Transverse colon (tissue), 4 donors: ENCODE results near the gene UBAC2. TPM values are rescaled to one million over a fixed set of nuclear protein-coding genes. Genes with fewer than 3 reads are reported as not detected.

Experiments used
- DNase-seq: peaks from one replicate; pipeline ENCODE4 v3.0.0-alpha.2; 2019
- H3K27ac ChIP-seq, 4 donors: fragments of 200-600 bp; sonication (generic); 2 replicates each; pipeline ENCODE4 v1.5.1; 2016 to 2018; ENCODE audit warnings: inconsistent platforms in 4 of 4
- H3K27me3 ChIP-seq: fragments of 200-600 bp; sonication (generic); 2 replicates; pipeline ENCODE4 v1.5.1; 2017; ENCODE audit warnings: inconsistent platforms
- H3K36me3 ChIP-seq, 4 donors: fragments of 200-600 bp; sonication (generic); 2 replicates each; pipeline ENCODE4 v1.5.1; 2017 to 2019; ENCODE audit warnings: inconsistent platforms in 4 of 4
- H3K4me1 ChIP-seq, 4 donors: fragments of 200-600 bp; sonication (generic); 2 replicates each; pipeline ENCODE4 v1.5.1; 2017 to 2020; ENCODE audit warnings: inconsistent platforms in 4 of 4
- H3K4me3 ChIP-seq, 4 donors: fragments of 200-600 bp; sonication (generic); 1 replicate in 1 of 4; 2 replicates in 3 of 4; pipeline versions ENCODE4 v1.5.1 to v1.6.1; 2017 to 2019; ENCODE audit warnings: inconsistent platforms in 4 of 4
- H3K9me3 ChIP-seq, 2 donors: fragments of 200-600 bp; sonication (generic); 2 replicates each; pipeline ENCODE4 v1.5.1; 2017 to 2019; ENCODE audit warnings: inconsistent platforms in 2 of 2
- EP300 ChIP-seq: sonication (generic); formaldehyde crosslinking; IDR thresholded peaks from one replicate; pipeline ENCODE4 v1.6.1; 2017; ENCODE audit warnings: antibody characterized with exemption, low read depth
- POLR2A ChIP-seq: fragments of 450-650 bp; IDR thresholded peaks from one replicate; pipeline ENCODE4 v1.6.1; 2016; ENCODE audit warnings: antibody characterized with exemption, mild to moderate bottlenecking, moderate library complexity
- POLR2AphosphoS5 ChIP-seq, 3 donors: sonication (generic); formaldehyde crosslinking; IDR thresholded peaks; one replicate each; pipeline ENCODE4 v1.6.1; 2016; ENCODE audit warnings: antibody characterized with exemption in 3 of 3
- WGBS, 2 donors: methylation state at CpG; one replicate each; pipeline ENCODE4 v1.1.5; 2018; ENCODE audit warnings: low coverage in 1 of 2; 5-methylcytosine and 5-hydroxymethylcytosine counted together
- in situ Hi-C, 4 donors: fragments of 200-750 bp; cut with MboI; loops; one replicate each; pipeline versions ENCODE4 v1.15.0 to v1.15.1; 2017; ENCODE audit warnings: low sequenced_read_pairs in 3 of 4, low pct_ligation_motif_present in 1 of 4, low pct_unique_long_range_greater_than_20kb in 1 of 4
- intact Hi-C: fragments of 100-400 bp; cut with DNase I; formaldehyde crosslinking; loops from one replicate; pipeline ENCODE4 v1.15.1; 2023; ENCODE audit warnings: low total_unique reads
- total RNA-seq, 4 donors: library from RNA; depleted of rRNA; stranded (reverse); fragments of >200 nt; gene quantifications; one replicate each; pipeline ENCODE4 v1.1.0, GENCODE V29; 2016
- TF ChIP-seq, protein P1 (sequence below), 5 experiments: fragments of 200-600 bp in 3 of 5; fragments of 450-650 bp in 2 of 5; sonication (generic) in 3 of 5; IDR thresholded peaks; 1 replicate in 2 of 5; 2 replicates in 3 of 5; pipeline ENCODE4 v1.5.1; 2016 to 2017; ENCODE audit warnings: antibody characterized with exemption in 5 of 5, inconsistent platforms in 3 of 5, mild to moderate bottlenecking in 2 of 5, moderate library complexity in 1 of 5

UBAC2 gene
- total RNA-seq, 4 donors from 2014 or later, result 34.4 to 77.3 (median 66.5) TPM

DNA sequence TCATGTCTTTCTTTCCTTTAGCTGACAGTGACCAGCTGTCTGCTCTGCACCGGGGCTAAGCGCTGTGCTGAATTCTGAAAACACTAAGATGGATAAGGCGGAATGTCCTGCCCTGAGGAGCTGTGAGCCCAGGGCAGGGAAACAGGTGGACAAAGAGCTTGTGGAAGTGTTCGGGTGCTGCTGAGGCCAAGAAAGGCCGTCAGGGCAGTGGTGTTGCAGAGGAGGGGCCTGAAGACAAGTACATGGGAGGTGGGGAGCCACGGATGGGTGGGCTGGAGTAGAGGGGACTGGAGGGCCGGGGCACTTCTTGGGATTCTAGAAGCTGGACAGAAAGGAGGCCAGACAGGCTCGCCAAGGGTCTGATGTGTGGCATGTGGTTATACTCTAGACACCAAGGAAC lies 172.8 kb downstream of the UBAC2 start:
- Histone ChIP-seq H3K4me3 (no peak overlapping the region), H3K27me3 (no peaks in the 10 kb centered on the region), H3K9me3 (no peaks in the 10 kb centered on the region), H3K36me3 (peaks cover 0 to 5% (median 0%) of the 10 kb centered on the region in 4 donors), H3K4me1 (peaks cover 0 to 6% (median 0%) of the 10 kb centered on the region in 4 donors), H3K27ac (no peak overlapping the region)
- in situ Hi-C loops, result no loop called here
- TF ChIP-seq, protein P1, sequence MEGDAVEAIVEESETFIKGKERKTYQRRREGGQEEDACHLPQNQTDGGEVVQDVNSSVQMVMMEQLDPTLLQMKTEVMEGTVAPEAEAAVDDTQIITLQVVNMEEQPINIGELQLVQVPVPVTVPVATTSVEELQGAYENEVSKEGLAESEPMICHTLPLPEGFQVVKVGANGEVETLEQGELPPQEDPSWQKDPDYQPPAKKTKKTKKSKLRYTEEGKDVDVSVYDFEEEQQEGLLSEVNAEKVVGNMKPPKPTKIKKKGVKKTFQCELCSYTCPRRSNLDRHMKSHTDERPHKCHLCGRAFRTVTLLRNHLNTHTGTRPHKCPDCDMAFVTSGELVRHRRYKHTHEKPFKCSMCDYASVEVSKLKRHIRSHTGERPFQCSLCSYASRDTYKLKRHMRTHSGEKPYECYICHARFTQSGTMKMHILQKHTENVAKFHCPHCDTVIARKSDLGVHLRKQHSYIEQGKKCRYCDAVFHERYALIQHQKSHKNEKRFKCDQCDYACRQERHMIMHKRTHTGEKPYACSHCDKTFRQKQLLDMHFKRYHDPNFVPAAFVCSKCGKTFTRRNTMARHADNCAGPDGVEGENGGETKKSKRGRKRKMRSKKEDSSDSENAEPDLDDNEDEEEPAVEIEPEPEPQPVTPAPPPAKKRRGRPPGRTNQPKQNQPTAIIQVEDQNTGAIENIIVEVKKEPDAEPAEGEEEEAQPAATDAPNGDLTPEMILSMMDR (IDR thresholded peaks at IDR 0.05), result no peak
- no peak for TF ChIP-seq EP300
- TF ChIP-seq POLR2A, result no peak
- no peak for TF ChIP-seq POLR2AphosphoS5 (IDR thresholded peaks at IDR 0.05)
- intact Hi-C loops, result no loop called here
- 30 to 93% methylated on average over 2 to 8 of the region's 8 CpGs for WGBS, 2 donors
- DNase-seq, result no peak

DNA sequence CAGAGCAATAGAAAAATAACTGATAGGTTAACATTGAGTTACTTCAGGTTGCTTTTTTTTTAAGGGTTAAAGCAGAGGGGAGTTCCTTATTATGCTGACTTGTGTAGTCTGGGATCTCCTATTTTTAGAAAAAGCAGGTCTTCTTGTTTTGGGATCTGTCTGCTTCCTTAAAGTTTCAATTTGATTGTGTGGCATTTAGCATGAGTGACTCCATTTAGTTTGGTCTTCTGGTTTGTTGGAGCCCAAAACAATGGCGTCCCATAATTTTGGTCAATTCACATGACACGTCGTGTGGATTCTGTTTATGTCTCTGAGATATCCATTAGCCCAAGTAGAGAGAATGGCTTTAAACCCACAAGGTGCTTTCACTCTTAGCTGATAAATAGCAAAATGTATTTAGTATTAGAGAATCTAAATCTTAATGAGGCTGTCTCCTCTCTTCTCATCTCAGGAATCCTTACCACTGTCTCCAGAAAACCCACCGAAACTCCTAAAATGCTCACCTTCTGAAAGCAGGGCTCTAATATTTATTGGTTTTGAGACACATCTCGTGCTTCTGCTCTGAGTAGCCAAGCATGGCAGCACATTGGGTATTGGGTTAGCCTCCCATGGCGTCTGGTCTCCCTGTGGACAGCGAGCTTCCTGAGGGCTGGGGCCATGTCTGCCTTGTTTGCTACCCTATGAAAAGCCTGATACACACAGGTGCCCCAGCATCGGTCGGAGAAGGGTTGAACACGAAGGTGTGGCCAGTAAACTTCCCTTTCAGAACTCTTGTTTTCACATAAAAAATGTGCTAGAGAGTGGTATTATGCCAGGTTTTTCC lies 173.7 kb downstream of the UBAC2 start:
- peak overlapping the region in 1 of 4 donors; percentile 55 for H3K27ac ChIP-seq
- DNase-seq, result no peak
- intact Hi-C loops (no loop called here), in situ Hi-C loops (no loop called here)
- H3K9me3 ChIP-seq, result no peaks in the 10 kb centered on the region
- H3K36me3 ChIP-seq, result peaks cover 0 to 5% (median 0%) of the 10 kb centered on the region in 4 donors
- no peak for TF ChIP-seq POLR2AphosphoS5 (IDR thresholded peaks at IDR 0.05)
- TF ChIP-seq, protein P1 (IDR thresholded peaks at IDR 0.05), result no peak
- no peak for TF ChIP-seq EP300
- no peak for TF ChIP-seq POLR2A
- 78 to 93% methylated on average over 3 to 10 of the region's 10 CpGs for WGBS, 2 donors
- no peaks in the 10 kb centered on the region for H3K4me1 ChIP-seq
- H3K27me3 ChIP-seq, result no peaks in the 10 kb centered on the region
- H3K4me3 ChIP-seq, result no peak overlapping the region

DNA sequence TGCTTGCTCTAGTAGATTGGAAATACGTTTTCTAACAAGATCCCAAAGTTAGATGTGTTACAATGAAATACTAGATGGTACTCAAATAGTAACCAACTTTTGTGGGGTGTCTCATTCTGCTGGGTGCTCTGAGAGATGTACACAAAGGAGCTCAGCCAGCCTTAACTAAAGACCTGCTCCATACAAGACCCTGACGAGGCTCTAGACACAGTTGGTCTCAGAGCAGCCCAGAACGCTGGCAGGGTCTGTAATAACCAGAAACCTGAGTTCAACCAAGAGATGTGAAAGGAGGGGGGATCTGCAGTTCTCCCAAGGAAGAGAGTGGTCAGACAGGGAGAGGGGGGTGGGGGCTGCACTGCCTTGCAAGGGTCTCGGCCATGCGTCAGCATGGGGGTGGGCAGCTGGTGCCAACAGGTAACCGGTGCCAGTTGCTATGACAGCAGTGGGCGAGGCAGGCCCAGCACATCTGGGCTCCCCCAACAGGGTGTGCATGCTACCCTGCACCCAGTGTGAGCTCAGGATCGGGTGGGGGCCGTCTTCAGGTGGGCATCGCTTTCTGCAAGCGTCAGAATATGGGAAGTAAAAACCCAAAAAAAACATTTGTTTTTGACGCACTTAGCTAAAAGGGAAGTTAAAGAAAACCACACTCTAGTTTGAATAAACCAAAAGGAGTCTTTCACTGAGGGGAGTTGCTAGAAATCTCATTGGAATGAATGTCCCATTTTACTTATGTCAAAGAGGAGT lies 174.5 kb downstream of the UBAC2 start:
- Histone ChIP-seq H3K27ac (peak overlapping the region in 3 of 4 donors; percentile 34 to 55 (median 52)), H3K27me3 (no peaks in the 10 kb centered on the region), H3K4me3 (no peak overlapping the region), H3K9me3 (no peaks in the 10 kb centered on the region), H3K36me3 (peaks cover 0 to 5% (median 0%) of the 10 kb centered on the region in 4 donors), H3K4me1 (no peaks in the 10 kb centered on the region)
- peak in 1 of 3 donors; percentile 21 for TF ChIP-seq POLR2AphosphoS5 (IDR thresholded peaks at IDR 0.05)
- TF ChIP-seq POLR2A, result no peak
- in situ Hi-C loops, result no loop called here
- peak; percentile 50 for DNase-seq
- intact Hi-C loops, result no loop called here
- 75 to 84% methylated on average over 2 to 12 of the region's 12 CpGs for WGBS, 2 donors

DNA sequence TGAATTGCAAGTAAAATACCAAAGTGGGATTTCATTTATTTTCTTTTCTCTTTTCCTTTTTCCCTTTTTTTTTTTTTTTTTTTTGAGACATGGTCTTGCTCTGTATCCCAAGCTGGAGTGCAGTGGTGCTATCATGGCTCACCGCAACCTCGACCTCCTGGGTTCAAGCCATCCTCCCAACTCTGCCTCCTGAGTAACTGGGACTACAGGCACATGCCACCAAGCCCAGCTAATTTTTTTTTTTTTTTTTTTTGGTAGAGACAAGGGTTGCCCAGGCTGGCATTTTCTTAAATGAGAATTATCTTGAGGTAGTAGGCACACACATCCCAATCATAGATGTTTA lies 175.1 kb downstream of the UBAC2 start:
- Histone ChIP-seq H3K27ac (peak overlapping the region in 3 of 4 donors; percentile 7 to 46 (median 13)), H3K36me3 (peaks cover 0 to 1% (median 0%) of the 10 kb centered on the region in 4 donors), H3K27me3 (no peaks in the 10 kb centered on the region), H3K4me1 (no peaks in the 10 kb centered on the region), H3K9me3 (no peaks in the 10 kb centered on the region), H3K4me3 (no peak overlapping the region)
- no peak for DNase-seq
- in situ Hi-C loops (no loop called here), intact Hi-C loops (no loop called here)
- 83 to 86% methylated on average over 2 of the region's 2 CpGs for WGBS, 2 donors
- TF ChIP-seq EP300, result no peak

DNA sequence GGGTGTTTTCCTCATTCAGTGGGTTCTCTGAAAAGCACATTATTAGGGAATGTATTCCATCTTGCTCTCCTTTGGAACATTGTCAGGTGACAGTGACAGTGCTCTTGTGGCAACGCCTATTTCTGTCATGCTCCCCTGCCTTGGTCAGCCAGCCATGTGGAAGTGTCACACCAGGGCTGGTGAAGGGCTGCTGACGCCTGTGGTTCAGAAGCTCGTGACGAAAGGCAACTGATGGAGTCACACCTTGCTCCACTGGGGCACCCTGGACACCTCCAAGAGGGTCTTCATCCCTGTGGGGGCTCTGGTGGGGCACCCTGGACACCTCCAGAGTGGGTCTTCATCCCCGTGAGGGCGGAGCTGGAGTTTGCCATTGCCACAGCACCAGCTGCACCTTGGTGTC lies 175.5 kb downstream of the UBAC2 start:
- no peaks in the 10 kb centered on the region for H3K9me3 ChIP-seq
- 85 to 100% methylated on average over 1 to 6 of the region's 6 CpGs for WGBS, 2 donors
- intact Hi-C loops (no loop called here), in situ Hi-C loops (no loop called here)
- peak overlapping the region in 3 of 4 donors; percentile 7 to 46 (median 13) for H3K27ac ChIP-seq
- H3K4me3 ChIP-seq, result no peak overlapping the region
- no peak for DNase-seq
- no peaks in the 10 kb centered on the region for H3K27me3 ChIP-seq
- no peaks in the 10 kb centered on the region for H3K36me3 ChIP-seq
- TF ChIP-seq POLR2A (no peak), EP300 (no peak), POLR2AphosphoS5 (IDR thresholded peaks at IDR 0.05) (no peak)
- no peaks in the 10 kb centered on the region for H3K4me1 ChIP-seq
